ENCODE results near the gene STK35. TPM values are rescaled to one million over a fixed set of nuclear protein-coding genes. Genes with fewer than 3 reads are reported as not detected.

Gene STK35
- total RNA-seq, 1 donor, result 13.2 TPM

- no peak for DNase-seq (ENCODE audit: low read depth)
- TF ChIP-seq CTCF (IDR thresholded peaks at IDR 0.05; ENCODE audit: insufficient read depth, low read length), result no peak
- no peak overlapping the region for H3K4me3 ChIP-seq (ENCODE audit: low read depth, low read length)
These were observed 36.5 kb upstream of the STK35 start for GRCh38 chr20:2065099-2065498.

GRCh38 chr20:2066461-2067122 is 35.0 kb upstream of the STK35 start:
- no peak for TF ChIP-seq CTCF (IDR thresholded peaks at IDR 0.05; ENCODE audit: insufficient read depth, low read length)
- DNase-seq (ENCODE audit: low read depth), result no peak
- H3K4me3 ChIP-seq (ENCODE audit: low read depth, low read length), result no peak overlapping the region

GRCh38 chr20:2080532-2081224 is 20.9 kb upstream of the STK35 start:
- H3K4me3 ChIP-seq (ENCODE audit: low read depth, low read length), result no peak overlapping the region
- DNase-seq (ENCODE audit: low read depth), result no peak
- no peak for TF ChIP-seq CTCF (IDR thresholded peaks at IDR 0.05; ENCODE audit: insufficient read depth, low read length)

- peak; percentile 67 for DNase-seq (ENCODE audit: low read depth)
- H3K4me3 ChIP-seq (ENCODE audit: low read depth, low read length), result no peak overlapping the region
- TF ChIP-seq CTCF (IDR thresholded peaks at IDR 0.05; ENCODE audit: insufficient read depth, low read length), result no peak
These were observed 16.9 kb upstream of the STK35 start for GRCh38 chr20:2084703-2085102.

- peak; percentile 43 for TF ChIP-seq CTCF (IDR thresholded peaks at IDR 0.05; ENCODE audit: insufficient read depth, low read length)
- peak; percentile 19 for DNase-seq (ENCODE audit: low read depth)
- H3K4me3 ChIP-seq (ENCODE audit: low read depth, low read length), result no peak overlapping the region
These were observed 15.2 kb upstream of the STK35 start for GRCh38 chr20:2086177-2086979.

GRCh38 chr20:2086980-2087377 is 14.6 kb upstream of the STK35 start:
- DNase-seq (ENCODE audit: low read depth), result no peak
- no peak overlapping the region for H3K4me3 ChIP-seq (ENCODE audit: low read depth, low read length)
- no peak for TF ChIP-seq CTCF (IDR thresholded peaks at IDR 0.05; ENCODE audit: insufficient read depth, low read length)

Measured in fibroblast of the aortic adventitia (primary cell).